HG03354 (cell line): Measurements from ENCODE around the gene ELP5.
A peak's percentile ranks its signal among the peaks of the same experiment; 100 is the strongest.

Experiments used
- ATAC-seq: cut with Tn5 transposase; IDR thresholded peaks from one replicate; pipeline ENCODE4 v1.9.1; 2021; ENCODE audit warnings: mild to moderate bottlenecking; ENCODE audit not compliant: unreplicated experiment, poor library complexity, severe bottlenecking

The ELP5 gene

DNA sequence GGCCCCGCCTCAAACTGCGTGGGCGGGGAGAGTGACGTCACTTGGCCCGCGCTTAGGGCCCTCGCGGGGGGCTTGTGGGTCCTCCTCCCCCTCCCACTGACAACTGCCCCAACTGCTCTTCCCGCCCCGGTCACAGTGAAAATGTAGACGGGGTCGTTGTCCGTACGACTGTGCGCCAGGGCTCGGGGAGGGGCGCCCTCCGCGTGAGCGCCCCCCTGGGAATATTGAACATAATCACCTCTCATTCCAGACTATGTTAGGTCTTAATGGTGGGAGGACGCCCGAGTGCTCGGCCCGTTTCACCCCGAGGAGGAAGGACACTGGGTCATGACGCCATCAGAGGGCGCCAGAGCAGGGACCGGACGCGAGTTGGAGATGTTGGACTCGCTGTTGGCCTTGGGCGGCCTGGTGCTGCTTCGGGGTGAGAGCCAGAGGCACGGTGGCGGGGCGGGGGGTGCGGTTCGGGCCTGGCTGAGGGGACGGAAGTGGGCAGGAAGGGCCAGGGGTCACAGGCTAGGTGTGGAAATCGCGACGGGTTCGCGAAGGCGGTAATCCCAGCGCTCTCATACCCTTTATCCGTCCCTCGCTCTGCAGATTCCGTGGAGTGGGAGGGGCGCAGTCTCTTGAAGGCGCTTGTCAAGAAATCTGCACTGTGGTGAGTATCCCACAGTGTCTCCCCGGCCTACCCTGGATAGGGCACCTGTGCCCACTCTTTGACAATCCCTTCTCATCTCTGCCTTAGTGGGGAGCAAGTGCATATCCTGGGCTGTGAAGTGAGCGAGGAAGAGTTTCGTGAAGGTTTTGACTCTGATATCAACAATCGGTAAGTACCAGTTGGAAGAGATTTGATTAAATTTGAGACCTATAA lies at the start of gene ELP5:
ELP5 (plus strand) TSS at position 40 of the 868 bp plus-strand sequence; CDS start at position 376, 336 bp downstream.
- peak; percentile 63 for ATAC-seq

DNA sequence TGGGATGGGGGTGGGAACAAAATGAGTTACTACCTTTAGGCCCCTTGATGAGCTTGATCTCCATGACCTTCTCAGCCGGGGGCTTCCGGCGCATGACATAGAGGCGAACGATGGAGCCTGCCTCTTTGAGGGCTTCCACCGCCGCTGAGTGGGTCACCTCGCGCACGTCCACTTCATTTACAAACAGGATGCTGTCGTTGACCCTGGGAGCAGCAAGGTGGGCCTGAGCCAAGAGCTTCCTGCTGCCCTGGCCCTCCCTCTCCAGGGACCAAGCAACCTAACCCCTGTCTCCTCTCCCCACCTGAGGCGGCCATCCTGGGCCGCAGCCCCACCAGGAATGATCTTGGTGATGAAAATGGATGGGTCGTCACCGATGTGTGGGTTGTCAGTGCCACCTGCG lies 48.6 kb upstream of the ELP5 start:
- no peak for ATAC-seq

- no peak for ATAC-seq
Measured at GRCh38 chr17:7204336-7204735, 47.7 kb upstream of the ELP5 start.

DNA sequence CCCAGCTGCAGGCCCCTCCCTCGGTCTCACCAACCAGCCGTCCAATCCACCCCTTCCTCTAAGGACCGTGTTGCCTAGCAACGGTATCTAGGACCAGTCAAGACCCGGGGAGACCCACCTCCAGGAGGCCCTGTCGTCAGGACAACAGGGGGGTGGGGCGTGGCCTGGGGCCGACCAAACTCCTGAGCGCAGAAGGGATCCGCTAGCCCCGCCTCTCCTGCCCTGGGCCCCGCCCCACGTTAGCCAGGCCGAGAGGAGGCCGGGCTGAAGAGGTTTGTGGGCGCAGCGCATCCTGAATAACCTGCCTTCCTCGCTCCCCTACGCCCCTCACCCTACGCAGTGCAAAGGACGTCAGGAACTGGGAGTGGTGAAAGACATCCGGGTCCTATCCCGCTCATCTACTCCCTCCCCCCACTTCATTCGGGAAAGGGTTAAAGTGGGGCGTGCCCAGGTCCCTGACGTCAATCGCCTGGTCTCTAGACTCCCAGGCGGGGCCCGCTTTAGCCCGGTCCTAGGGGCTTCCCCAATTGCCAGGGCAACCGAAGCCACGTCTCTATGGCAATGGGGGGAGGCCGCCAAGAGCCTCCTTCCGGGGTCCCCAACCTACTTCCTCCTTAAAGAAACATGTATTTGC lies 47.1 kb upstream of the ELP5 start:
- ATAC-seq: peak; percentile 85

- ATAC-seq: no peak
Measured at GRCh38 chr17:7205561-7205960, 46.5 kb upstream of the ELP5 start.

- ATAC-seq: no peak
Measured at GRCh38 chr17:7207120-7208001, 44.7 kb upstream of the ELP5 start.

GRCh38 chr17:7208027-7208571 lies 43.9 kb upstream of the ELP5 start:
- ATAC-seq: no peak

DNA sequence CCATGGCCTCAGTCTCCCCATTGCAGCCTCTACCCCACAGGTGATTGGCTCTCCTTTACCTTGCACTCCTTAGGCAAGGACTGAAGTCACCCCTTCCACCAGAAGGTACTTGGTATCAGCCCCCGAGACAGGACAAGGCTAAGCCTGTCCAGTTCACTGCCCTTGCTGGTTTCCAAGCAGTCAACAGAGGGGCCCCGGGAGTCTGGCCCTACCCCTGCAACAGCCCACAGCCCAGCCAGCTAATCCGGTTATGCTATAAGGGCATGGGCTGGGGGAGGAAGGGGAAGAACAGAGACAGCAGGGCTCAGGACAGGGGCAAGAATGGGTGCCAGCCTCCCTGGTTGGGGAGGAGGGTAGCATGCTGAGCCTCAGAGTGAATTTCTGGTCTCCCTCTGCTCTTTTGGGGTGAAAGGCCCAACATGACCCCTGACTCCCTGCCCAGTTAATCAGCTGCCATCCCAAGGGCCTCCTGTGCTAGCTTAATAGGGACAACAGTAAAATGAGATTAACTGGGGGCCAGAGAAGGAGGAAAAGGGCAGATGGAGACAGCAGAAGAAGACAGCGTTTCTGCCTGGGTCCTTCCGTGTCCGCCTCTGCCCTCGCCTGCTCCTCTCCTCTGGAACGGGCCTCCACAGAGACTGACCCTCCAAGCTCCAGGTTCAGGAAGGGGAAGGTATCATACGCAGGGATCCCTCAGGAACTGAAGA lies 43.1 kb upstream of the ELP5 start:
- ATAC-seq: no peak

GRCh38 chr17:7211491-7212273 lies 40.3 kb upstream of the ELP5 start:
- no peak for ATAC-seq

DNA sequence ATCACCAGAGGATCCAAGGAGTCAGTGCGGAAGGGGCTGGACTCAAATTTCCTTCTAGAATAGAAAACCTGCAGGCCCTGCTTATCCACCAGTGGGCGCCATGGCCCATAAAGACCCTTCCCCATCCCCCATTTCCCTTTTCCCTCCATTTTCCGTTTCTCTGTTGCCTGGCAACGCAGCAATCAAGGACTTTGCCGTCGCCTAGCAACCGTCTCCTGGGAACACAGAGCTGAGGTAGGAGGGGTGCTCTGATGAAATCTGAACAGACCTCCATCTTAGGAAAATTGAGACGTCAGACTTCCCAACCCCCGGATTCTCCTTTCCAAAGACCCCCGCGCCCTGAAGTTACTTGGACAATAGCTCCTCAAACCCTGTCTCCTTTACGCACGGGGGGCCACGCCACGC lies 38.1 kb upstream of the ELP5 start:
- ATAC-seq: peak; percentile 7

DNA sequence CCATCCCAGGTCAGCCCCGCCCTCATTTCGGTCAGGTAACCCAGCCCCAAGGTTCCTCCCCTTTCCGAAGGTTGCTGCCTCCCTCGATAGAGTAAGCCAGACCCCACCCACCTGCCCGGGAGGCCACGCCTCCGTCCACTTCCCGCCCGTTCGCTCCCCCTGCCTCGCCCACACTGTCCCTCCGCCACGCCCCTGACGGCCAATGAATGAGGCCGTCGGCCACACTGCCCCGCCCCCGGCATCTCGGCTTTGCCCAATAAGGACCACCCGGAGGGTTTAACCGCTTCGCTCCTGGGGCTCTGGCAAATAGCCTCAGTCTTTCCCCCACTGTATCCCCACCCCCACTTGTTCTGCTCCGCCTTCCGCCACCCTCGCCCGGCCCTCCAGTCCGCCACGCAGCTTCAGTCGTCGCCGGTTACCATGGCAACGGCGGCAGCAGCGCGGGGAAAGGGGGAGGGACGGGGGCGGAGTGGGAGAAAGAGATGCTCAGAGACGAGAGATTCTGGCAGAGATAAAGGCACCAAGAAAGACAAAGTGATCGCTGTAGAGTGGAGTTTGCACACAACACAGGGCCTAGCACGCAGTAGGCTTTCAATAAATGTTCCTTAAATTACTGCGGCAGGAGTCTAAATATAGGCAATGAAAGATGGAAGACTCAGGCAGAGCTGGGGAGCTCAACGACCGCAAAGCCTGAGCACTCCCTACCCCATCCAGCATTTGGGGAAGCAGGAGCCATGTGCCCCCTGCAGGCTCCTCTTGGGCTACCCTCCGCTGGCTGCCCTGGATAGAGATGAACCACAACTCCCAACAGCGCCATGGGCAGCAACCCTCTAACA lies 37.5 kb upstream of the ELP5 start:
- ATAC-seq: peak; percentile 83

DNA sequence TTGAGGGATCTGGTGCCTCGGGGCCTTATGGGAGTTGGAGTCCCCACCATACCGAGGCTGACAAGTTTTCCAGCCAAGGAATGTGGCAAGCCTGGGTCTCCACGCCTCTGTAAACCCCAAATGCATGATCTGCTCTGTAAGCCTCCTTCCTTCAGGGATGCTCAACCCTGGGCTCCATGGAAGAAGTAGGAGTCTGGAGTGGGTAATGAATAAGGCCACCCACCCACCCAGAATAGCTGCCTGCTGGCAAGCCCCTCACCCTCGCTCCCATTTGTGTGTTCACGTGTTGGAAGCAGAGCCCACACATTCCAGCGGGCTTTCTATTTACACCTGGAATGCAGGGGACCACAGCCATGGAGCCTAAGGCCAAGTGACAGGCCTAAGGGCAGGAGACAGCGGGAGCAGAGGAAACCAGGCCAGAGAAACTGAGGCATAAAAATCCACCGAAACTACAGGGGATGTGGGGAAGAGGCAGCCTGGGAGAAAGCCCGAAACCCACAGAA lies 36.8 kb upstream of the ELP5 start:
- no peak for ATAC-seq

DNA sequence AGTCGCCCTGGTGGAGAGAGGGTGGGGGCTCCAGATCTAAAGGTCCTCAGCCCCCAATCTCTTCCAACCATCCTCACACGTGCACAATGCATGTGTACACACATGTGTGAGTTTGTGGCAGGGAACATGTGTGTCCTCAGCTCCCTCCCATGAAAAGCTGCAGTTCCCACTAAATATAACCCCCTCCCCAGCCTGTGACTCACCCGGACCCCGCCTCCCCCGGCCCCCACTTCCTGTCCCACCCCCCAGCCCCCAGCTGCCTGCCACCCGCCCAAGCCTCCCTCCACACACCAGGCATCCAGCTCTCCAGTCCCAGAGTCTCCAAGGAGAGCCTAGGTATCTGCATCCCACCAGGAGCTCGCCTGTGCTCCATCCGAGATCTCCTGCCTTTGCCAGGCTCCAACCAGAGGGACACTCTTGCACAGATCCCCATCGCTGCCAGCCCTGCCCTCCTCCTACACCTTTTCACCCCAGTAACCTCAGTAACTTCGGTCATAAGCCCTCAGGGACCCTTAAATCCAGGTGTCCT lies 36.3 kb upstream of the ELP5 start:
- no peak for ATAC-seq

GRCh38 chr17:7216242-7217112 lies 35.5 kb upstream of the ELP5 start:
- ATAC-seq: no peak

DNA sequence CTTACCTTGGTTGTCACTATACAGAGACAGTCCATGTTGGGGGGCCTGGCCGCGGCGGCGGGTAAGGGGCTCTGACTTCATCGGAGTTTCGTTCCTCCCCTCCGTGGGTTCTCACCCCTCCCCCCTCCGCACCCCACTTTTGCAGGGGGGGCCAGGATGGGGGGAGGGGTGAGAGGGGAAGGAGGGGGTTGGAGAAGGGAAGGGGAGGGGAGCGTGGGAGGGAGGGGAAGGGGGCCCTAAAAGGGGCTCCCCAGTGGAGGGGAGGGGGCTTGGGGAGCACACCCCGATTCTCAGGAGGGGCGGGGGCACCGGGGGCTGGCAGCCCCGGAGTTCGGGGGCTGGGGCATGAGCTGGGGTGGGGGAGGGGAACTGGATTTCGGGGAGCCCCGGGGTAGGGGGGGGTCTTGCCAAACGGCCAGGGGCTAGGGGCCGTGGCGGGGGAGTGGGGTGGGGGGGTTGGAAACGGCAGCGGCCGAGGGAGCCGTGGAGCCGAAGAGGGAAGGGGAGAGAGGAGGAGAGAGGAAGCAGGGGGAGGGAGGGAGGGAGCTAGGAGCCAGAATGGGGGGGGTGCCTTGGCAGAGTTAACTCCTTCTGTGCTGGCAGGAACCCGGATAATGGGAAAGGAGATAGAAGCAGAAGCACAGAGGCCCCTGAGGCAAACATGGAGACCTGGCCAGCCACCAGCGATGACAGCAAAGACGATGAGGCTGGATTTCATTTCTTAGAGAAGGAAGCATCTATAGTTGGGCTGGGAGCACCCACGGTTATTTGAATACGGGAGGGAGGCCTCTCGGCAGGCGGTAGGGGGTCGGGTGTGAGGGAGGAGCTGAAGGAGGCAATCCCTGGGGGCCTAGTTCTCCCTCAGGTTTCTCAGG lies 34.7 kb upstream of the ELP5 start:
- ATAC-seq: no peak

- no peak for ATAC-seq
Measured at GRCh38 chr17:7218166-7218565, 33.8 kb upstream of the ELP5 start.
